Heart left ventricle (tissue), 13 donors: ENCODE results near the gene PIGL.

Experiments
- CTCF ChIP-seq, 12 donors: fragments of 200-600 bp; sonication (generic) in 4 of 12; IDR thresholded peaks; one replicate each; pipeline versions ENCODE4 v1.5.0 to v1.8.0; 2018 to 2022; ENCODE audit warnings: antibody characterized with exemption in 12 of 12, mild to moderate bottlenecking in 5 of 12
- POLR2A ChIP-seq, 2 donors: fragments of 450-650 bp; IDR thresholded peaks; one replicate each; pipeline ENCODE4 v1.6.1; 2017; ENCODE audit warnings: antibody characterized with exemption in 2 of 2, mild to moderate bottlenecking in 2 of 2, moderate library complexity in 2 of 2
- donor health status: ischemic (EF 13 %, LVEDD 7.1; RV severe dilation, severe dysfunction).
- donor health status: DM: no; HTN: yes; CAD: no.
- donor health status: DM: no; HTN: no; CAD: no.
- donor health status: ischemic (EF 25% LVEDD 6.9; RV normal size, moderate dysfunction).
- donor health status: ischemic (EF 25% LVEDD 5.7; RV mildly dilated, moderate dysfunction).
- donor health status: ischemic (EF 35%, LVEDD 5.7; RV mildly dilated, moderate dysfunction).
- donor health status: nonischemic (EF 11% LVEDD 7.7; RV severe dilation, severe dysfunction).
- donor health status: DM: yes; HTN: yes; CAD: no.
- donor health status: PGD.
- donor health status: ischemic (EF 29% LVEDD 5.4; RV normal size, mild dysfunction).
- donor health status: nonischemic (EF 23%, LVEDD 6.1; RV moderate dilation, normal function).

- TF ChIP-seq CTCF (IDR thresholded peaks at IDR 0.05), result no peak
- no peak for TF ChIP-seq POLR2A (IDR thresholded peaks at IDR 0.05)
These were observed 17.9 kb upstream of the PIGL start for GRCh38 chr17:16199093-16199492.
